Measurements from ENCODE around the gene MSN.
"Not testable (repeated sequence)": the region's sequence is repeated elsewhere in the genome, so short reads cannot be mapped to it uniquely, and the experiment has no call there.

The MSN gene

GRCh38 chrX:65720381-65720964 is 53.0 kb downstream of the MSN start:
- no peak for DNase-seq

- peak; percentile 49 for DNase-seq
These were observed 56.3 kb downstream of the MSN start for GRCh38 chrX:65723706-65724105.

GRCh38 chrX:65726715-65727114 is 59.3 kb downstream of the MSN start:
- DNase-seq, result no peak

- DNase-seq, result no peak
These were observed 64.3 kb downstream of the MSN start for GRCh38 chrX:65731684-65732289.

- DNase-seq, result no peak
These were observed 73.5 kb downstream of the MSN start for GRCh38 chrX:65740909-65741308.

GRCh38 chrX:65741823-65742222 is 74.4 kb downstream of the MSN start:
- no peak for DNase-seq

GRCh38 chrX:65744965-65745364 is 77.5 kb downstream of the MSN start:
- DNase-seq, result peak; percentile 14

GRCh38 chrX:65745427-65745826 is 78.0 kb downstream of the MSN start:
- no peak for DNase-seq

- no peak for DNase-seq
These were observed 78.5 kb downstream of the MSN start for GRCh38 chrX:65745992-65746391.

- no peak for DNase-seq
These were observed 83.4 kb downstream of the MSN start for GRCh38 chrX:65750674-65751469.

GRCh38 chrX:65751519-65751918 is 84.1 kb downstream of the MSN start:
- DNase-seq, result no peak

- DNase-seq, result no peak
These were observed 84.8 kb downstream of the MSN start for GRCh38 chrX:65752294-65752693.

- DNase-seq, result no peak
These were observed 88.3 kb downstream of the MSN start for GRCh38 chrX:65755786-65756185.

- DNase-seq, result no peak
These were observed 90.5 kb downstream of the MSN start for GRCh38 chrX:65757943-65758342.

GRCh38 chrX:65758505-65758904 is 91.1 kb downstream of the MSN start:
- no peak for DNase-seq

GRCh38 chrX:65759525-65759924 is 92.1 kb downstream of the MSN start:
- not testable (repeated sequence) for DNase-seq

- no peak for DNase-seq
These were observed 102.3 kb downstream of the MSN start for GRCh38 chrX:65769564-65770292.

- DNase-seq, result no peak
These were observed 105.4 kb downstream of the MSN start for GRCh38 chrX:65772842-65773241.

GRCh38 chrX:65781845-65782244 is 114.4 kb downstream of the MSN start:
- DNase-seq, result no peak

- DNase-seq, result no peak
These were observed 116.3 kb downstream of the MSN start for GRCh38 chrX:65783746-65784145.

All from fibroblast of skin of right biceps (primary cell).